Measurements from ENCODE around the gene STK32B.

GRCh38 chr4:5389756-5390310 lies 338.6 kb downstream of the STK32B start:
- TF ChIP-seq RFX5 (IDR thresholded peaks at IDR 0.05; ENCODE audit: borderline replicate concordance, low read depth, low read length) = no peak
- no peak for TF ChIP-seq EGR1 (IDR thresholded peaks at IDR 0.05; ENCODE audit: borderline replicate concordance, low read depth, low read length)
- no peak for TF ChIP-seq EZH2 (IDR thresholded peaks at IDR 0.05; ENCODE audit: low read depth, low read length, severe bottlenecking)
- TF ChIP-seq ZNF274 (IDR thresholded peaks at IDR 0.05; ENCODE audit: borderline replicate concordance, extremely low read depth, low read length) = no peak
- TF ChIP-seq, protein P1, sequence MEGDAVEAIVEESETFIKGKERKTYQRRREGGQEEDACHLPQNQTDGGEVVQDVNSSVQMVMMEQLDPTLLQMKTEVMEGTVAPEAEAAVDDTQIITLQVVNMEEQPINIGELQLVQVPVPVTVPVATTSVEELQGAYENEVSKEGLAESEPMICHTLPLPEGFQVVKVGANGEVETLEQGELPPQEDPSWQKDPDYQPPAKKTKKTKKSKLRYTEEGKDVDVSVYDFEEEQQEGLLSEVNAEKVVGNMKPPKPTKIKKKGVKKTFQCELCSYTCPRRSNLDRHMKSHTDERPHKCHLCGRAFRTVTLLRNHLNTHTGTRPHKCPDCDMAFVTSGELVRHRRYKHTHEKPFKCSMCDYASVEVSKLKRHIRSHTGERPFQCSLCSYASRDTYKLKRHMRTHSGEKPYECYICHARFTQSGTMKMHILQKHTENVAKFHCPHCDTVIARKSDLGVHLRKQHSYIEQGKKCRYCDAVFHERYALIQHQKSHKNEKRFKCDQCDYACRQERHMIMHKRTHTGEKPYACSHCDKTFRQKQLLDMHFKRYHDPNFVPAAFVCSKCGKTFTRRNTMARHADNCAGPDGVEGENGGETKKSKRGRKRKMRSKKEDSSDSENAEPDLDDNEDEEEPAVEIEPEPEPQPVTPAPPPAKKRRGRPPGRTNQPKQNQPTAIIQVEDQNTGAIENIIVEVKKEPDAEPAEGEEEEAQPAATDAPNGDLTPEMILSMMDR (IDR thresholded peaks at IDR 0.05; ENCODE audit: control extremely low read depth in 1 of 3, insufficient read depth in 1 of 3, low read depth in 1 of 3, low read length in 3 of 3) = peak in 1 of 3 experiments; percentile 12; a peak in 1 of 4 replicates
- TF ChIP-seq POLR2A (IDR thresholded peaks at IDR 0.05; ENCODE audit: control extremely low read depth in 1 of 2, low read depth in 2 of 2, low read length in 2 of 2) = no peak
- no peak for TF ChIP-seq POLR2AphosphoS5 (IDR thresholded peaks at IDR 0.05; ENCODE audit: low read depth, low read length)
- TF ChIP-seq SP4 (IDR thresholded peaks at IDR 0.05; ENCODE audit: low read length) = no peak
- TF ChIP-seq, protein P2, sequence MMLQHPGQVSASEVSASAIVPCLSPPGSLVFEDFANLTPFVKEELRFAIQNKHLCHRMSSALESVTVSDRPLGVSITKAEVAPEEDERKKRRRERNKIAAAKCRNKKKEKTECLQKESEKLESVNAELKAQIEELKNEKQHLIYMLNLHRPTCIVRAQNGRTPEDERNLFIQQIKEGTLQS (IDR thresholded peaks at IDR 0.05; ENCODE audit: insufficient read depth, low read depth, low read length) = no peak
- no peak for TF ChIP-seq TCF12 (IDR thresholded peaks at IDR 0.05; ENCODE audit: low read depth, low read length)
- TF ChIP-seq CBX5 (IDR thresholded peaks at IDR 0.05; ENCODE audit: low read depth, low read length) = no peak
- no peak for TF ChIP-seq TEAD4 (IDR thresholded peaks at IDR 0.05; ENCODE audit: low read depth, low read length)

Measured in H1 (cell line).